ENCODE results near the gene MZT2A.
"Not testable (repeated sequence)": the region's sequence is repeated elsewhere in the genome, so short reads cannot be mapped to it uniquely, and the experiment has no call there.

Gene MZT2A

DNA sequence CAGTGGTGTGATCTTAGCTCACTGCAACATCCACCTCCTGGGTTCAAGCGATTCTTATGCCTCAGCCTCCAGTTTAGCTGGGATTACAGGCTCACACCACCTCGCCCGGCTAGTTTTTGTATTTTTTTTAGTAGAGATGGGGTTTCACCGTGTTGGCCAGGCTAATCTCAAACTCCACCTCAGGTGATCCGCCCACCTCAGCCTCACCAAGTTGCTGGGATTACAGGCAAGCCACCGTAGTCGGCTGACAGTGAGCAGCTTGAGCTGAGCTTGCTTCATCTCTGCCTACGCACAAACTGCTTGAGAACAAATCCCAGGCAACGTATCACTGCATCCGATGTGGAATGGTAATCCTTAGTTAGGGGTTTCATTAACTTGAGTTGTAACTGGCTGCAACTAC lies 24.5 kb downstream of the MZT2A start:
- not testable (repeated sequence) for DNase-seq (ENCODE audit: low read depth in 1 of 2, low spot score in 1 of 2)

DNA sequence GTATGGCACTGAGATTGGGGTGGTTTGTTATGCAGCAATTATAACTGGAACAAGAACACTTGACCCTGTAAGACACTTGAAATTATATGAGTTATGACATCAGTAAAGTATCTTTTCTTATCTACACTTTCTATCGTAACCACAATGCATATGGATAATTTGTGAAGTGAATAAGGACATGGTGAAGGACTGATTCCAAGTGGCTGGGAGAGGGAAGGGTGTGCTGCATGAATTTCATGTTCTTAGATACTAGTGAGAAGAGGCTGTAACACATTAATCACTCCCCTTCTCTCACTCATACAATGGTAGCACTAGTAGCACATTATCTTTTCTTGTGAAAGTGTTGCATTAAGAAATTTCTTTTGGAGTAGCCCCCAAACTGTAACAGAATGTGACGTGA lies 37.3 kb downstream of the MZT2A start:
- DNase-seq (ENCODE audit: low read depth in 1 of 2, low spot score in 1 of 2) = not testable (repeated sequence)

DNA sequence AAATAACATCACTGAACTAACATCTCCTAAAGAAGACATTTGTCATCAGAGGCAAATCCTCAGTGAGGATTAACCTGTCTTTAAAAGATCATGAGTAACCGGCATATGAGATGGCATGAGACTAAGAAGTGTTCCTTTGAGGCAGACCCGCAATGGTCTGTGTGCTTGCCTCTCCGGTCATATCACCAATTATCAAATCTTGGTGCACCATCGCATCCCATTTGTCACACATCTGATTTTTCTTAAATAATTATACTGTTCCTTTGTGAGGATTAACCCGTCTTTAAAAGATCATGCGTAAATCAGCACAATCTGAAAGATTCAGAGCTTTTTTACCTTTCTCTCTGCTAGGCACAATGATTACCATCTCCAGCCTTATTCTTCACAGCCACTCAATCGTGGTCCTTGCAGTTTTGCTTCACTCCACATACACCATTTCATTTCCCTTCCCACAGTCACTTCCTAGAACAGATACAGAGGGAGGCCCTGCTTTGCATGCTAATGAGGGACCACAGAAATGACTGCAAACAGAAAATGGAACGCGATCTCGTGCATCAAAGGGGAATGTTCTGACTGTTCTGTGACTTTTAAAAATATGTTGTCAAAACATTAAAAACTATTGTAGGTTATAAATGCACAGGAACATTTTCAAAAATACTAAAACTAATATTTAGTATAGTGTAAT lies 40.8 kb downstream of the MZT2A start:
- DNase-seq (ENCODE audit: low read depth in 1 of 2, low spot score in 1 of 2) = not testable (repeated sequence)

DNA sequence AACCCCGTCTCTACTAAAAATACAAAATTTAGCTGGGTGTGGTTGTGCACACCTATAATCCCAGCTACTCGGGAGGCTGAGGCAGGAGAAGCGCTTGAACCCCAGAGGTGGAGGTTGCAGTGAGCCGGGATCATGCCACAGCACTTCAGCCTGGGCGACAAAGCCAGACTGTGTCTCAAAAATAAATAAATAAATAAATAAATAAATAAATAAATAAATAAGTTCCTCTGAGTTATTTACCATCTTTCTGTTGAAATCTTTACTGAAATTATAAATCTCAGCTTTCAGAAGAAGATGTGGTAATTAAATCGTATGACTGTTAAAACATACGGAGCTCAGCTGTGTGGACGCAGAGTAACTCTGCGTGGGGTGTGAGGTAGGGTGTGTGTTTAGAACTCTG lies 44.2 kb downstream of the MZT2A start:
- not testable (repeated sequence) for DNase-seq (ENCODE audit: low read depth in 1 of 2, low spot score in 1 of 2)

DNA sequence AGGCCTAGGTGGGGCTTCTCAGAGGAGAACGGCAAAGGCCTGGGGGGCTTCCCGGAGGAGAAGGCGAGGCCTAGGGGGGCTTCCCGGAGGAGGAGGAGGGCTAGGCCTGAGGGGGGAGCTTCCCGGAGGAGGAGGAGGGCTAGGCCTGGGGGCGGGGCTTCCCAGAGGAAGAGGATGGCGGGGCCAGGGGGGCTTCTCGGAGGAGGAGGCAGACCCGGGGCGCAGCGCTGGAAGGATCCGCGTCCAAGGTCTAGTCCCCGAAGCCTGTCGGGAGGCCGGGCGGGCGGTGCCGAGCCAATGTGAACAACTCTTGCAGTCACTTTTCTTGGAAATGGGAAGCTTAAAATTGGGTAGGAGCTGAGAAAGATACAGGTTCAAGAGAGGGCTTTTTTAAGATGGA lies 46.3 kb downstream of the MZT2A start:
- no peak for DNase-seq (ENCODE audit: low read depth in 1 of 2, low spot score in 1 of 2)

DNA sequence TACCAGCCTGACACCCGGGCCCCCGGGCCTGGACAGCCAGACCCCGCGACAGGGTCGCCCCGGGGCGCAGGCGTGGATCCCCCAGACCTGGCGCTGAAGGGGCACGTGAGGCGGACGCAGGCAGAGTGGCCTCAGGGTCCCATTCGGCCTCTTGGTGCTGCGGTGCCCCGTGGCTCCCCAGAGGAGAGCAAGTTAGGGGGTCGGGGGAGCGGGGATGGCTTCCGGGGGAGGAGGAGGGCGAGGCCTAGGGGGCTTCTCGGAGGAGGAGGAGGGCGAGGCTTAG lies 46.7 kb downstream of the MZT2A start:
- DNase-seq (ENCODE audit: low read depth in 1 of 2, low spot score in 1 of 2) = not testable (repeated sequence)

DNA sequence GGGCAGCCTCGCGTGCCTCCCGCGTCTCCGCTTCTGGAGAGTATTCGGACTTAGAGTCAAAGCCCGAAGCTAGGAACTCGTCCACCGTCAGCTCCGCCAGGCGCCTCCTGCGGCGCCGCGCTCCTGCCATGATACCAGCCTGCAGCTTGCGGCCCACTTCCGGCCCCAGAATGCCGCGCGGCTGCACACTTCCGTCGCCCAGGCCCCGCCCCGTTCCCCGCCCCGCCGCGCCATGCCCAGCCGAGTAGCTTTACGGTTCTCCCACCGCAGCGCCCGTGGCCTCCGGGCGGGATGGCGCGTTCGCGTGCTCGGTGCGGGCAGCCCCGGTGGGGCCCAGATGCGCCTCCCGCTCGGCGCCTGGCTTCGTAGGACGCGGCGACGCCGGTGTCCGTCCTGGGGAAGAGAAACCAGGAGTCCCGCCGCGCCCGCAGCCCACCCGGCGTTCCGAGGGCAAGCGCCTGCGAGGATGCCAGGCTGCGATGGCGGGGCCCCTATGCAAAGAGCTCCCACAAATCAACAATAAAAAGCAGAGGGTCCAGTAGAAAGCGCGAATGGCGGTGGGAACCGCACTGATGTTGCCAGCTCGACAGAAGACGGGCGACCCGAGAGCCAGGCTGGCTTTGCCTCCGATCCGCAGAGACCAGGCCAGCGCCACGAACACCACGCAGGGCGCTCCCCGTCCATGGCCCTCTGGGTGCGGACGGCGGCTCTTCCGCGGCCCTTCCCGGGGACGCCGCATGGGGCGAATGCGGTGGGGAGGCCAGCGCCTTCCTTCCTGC lies 47.3 kb downstream of the MZT2A start:
- not testable (repeated sequence) for DNase-seq (ENCODE audit: low read depth in 1 of 2, low spot score in 1 of 2)

DNA sequence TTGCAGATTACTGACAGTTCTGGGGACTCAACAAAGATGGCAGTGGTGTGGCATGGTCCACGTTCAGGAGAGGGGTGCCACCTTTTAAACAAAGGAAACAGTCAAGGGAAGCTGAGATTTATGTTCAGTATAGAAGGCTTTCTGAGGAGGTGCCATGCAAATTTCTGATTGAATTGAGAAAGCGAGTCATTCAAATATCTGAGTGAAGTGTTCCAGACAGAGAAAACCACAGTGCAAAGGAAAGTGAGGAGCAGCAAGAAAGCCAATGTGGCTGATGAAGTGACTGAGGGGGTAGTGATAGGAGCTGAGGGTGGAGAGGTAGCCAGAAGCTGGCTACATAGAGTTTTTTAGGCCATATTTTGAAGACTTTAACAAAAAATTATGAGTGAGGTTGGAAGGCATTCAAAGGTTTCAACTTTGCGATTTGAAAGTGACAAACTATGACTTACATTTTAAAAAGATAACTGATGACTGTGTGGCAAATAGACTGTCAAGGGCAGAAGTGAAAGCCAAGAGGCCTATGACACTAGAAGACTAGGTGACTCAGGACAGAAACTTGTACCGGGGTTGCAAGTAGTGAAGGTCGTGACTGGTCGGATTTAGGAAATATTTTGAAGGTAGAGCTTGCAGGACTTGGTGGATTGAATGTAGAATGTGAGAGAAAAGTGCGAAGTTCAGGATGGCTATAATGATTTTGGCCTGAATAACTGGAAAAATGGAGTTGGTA lies 51.3 kb downstream of the MZT2A start:
- DNase-seq (ENCODE audit: low read depth in 1 of 2, low spot score in 1 of 2) = not testable (repeated sequence)

All from stimulated activated CD4-positive, alpha-beta T cell treated with anti-CD3 and anti-CD28 coated beads, Interleukin-15, amount 100 ng/mL, for 1 hour (primary cell).